ENCODE results near the gene SSR4.

GRCh38 chrX:153763989-153764755, 30.3 kb upstream of the SSR4 start, which contains the start of gene PLXNB3:
- TF ChIP-seq MAFK (IDR thresholded peaks at IDR 0.05; ENCODE audit: low read depth, low read length) (no peak), TAF1 (IDR thresholded peaks at IDR 0.05; ENCODE audit: low read depth, low read length) (no peak), POLR2AphosphoS5 (IDR thresholded peaks at IDR 0.05; ENCODE audit: low read depth, low read length) (no peak), EP300 (IDR thresholded peaks at IDR 0.05; ENCODE audit: borderline replicate concordance in 1 of 2, low read depth in 2 of 2, low read length in 2 of 2) (no peak), JUND (IDR thresholded peaks at IDR 0.05; ENCODE audit: low read length) (0 out of 2 replicates have a peak, but pooled peaks have one; percentile 13)

Measured in H1 (cell line).